Measurements from ENCODE around the gene ROBO2.

ROBO2 gene

DNA sequence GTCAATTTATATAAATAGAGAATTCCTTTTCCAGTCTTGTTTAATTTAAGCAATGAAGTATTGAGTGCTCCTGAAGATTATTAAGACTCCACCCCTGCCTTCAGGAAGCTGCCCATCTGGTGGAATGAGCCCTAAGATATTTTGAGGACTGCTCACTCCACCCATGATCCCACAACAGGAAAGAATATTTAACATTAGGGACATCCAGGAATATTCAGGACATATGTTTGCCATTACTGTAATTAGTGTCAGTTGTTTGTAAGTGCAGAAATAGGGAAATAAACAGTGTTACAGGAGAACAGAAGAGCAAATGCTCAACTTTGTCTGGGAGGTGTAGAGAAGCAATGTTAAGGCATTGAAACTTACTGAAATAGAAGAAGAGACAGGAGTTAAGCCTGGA is 375.0 kb downstream of the ROBO2 start:
- DNase-seq (ENCODE audit: low read depth) = no peak

DNA sequence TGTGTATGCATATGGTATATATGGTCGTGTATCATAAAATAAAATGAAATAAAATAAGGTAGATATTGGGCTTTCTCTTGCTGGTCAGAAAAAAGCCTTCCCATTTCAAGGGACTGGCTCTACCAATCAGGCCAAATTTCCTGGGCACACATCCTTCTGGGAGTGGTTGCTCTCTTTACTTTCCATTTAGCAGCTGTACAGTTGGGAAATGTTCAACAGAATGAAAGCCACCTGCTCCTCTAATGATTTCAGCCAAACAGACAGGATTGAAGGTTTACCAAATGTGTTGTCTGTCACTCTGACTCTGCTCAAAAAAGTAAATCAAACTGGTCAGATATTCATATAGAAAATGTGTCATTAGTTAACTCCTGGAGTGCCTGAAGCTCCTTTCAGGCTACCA is 380.4 kb downstream of the ROBO2 start:
- DNase-seq (ENCODE audit: low read depth) = no peak

DNA sequence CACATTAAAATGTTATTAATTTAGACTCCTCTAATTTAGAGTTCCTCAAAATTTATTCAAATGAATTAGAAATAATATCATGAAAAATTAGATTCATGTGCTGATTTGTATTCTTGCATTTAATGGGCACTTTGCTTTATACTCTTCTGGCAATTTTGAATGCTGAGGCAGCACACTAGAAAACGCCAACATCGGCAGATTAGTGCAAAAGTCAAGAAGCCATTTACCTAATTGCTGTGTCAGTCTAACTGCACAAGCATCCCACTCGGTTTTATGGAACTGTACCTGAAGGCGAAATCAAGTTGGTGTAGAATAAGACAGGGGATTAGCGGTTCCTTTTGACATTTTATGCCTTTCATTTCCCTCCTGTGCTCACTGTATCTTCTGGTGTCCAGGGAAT is 382.0 kb downstream of the ROBO2 start:
- DNase-seq (ENCODE audit: low read depth) = no peak

DNA sequence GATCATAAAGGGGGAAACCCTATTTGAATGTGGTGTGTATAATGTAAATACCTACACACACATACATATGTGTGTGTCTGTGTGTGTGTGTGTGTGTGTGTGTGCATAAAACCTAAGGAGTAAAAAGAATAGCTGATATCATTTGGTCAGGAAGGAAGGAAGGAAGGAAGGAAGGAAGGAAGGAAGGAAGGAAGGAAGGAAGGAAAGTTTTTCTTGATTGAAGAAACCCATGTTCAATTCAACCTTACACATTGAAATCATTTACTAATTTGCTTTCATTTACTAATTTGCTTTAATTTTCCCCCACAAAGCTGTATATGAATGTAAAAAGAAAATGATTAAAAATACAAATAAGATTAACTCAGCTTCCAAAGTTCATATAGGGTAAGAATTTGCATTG is 386.6 kb downstream of the ROBO2 start:
- DNase-seq (ENCODE audit: low read depth) = no peak

DNA sequence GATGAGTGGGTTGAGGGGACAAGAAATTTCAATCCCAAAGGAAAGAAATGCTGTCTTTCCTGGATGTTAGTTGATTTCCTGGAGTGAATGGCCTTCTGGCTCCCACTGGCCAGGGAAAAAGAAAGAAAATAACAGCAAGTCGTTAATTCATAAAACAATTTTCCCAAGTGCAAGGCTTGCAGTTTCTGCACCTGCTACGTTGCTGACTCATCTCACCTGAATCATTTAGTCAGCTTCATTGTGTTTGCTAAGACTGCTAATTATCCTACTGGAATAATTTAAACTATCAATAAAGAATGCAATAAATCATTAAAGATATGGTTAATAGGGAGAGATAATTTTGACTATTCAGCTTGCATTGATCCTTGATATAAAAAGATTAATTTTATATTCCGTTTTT is 387.6 kb downstream of the ROBO2 start:
- no peak for DNase-seq (ENCODE audit: low read depth)

DNA sequence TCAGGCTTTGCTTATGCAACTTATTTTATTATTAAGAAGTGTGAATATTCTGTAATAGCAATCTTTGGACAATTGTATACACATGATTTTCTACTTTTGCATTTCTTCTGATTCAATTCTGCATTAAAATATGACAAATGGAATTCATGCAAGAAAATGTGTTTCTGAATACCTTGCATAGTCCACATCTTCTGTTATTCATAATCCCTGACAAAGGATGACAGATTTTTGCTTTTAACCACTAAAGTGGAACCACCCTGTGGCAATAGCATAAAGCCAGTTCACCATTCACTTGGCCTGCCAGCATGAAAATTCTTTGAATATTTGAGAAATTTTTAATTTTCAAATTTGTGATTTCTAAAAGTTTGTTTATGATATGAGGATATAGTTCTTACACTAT is 397.0 kb downstream of the ROBO2 start:
- no peak for DNase-seq (ENCODE audit: low read depth)

DNA sequence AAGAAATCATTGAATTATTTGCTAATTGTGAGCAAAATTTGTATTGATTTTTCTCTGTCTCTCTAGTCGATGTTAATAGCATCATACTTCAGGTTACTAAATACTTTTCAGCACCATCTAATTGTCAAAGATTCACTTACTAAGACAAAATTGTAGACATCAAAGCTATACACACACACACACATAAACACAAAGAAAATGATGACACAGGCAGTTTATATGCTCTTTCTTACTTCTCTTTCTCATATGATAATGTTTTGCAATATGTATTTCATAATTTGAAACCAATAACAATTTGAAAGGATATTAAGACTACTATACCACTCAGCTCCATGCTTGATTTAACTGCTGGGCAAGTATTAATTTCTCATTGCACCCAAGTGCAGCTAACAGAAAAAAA is 406.2 kb downstream of the ROBO2 start:
- no peak for DNase-seq (ENCODE audit: low read depth)

DNA sequence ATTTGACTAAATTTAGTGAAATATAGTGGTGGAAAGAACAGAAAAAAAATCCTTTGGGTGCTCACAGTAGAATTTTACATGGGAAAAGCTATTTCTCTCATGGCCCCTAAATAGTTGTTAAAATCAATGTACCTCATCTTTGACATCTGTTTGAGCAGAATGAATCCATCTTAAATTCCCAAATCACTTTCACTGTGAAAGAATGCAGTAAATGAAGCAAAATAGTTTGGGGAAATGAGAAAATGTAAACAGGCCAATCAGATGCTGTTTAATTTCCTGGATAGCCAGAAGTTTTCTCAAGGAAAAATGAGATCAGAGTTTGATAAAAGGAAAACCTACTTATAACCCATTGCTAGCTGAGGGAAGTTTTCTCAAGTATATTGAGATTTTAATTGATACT is 406.9 kb downstream of the ROBO2 start:
- no peak for DNase-seq (ENCODE audit: low read depth)

DNA sequence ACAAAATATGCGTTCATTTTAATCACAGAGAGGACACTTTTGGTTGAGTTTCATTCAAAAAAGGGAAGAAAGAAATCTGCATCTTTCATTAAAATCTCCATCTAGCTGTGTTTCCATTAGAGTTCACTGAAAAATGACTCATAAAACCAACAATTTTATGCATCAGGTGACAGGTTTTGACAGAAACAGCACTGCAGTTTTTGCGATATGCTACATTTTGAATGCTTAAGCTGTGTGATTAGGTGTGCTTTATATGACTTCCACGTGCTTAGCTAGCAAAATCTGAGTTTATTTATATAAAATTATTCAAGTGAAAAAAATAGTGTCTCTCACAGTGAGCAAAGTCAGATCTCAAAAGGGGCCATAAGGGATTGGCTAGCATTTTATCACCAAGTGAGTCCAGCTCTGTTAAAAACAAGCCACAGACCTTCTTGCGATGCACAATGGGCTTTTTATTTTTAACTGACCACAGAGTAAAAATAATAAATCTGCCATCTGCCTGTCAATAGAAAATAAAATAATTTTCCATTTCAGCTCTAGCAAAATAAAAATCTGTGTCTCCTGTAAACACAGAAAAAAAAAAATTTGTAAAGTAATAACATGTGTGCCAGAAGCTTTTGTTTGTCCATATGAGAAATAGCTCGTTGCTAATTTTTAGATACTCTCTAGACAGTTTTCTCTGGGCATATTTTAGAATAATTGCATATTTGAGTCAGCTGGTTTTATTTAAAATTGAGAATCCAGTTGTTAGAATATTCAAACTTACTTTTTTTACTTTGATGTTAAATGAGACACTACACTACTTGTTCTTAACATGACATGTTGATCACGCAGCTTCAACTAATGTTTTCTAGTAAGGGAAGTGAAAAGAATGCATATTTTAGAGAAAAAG is 409.8 kb downstream of the ROBO2 start:
- no peak for DNase-seq (ENCODE audit: low read depth)

DNA sequence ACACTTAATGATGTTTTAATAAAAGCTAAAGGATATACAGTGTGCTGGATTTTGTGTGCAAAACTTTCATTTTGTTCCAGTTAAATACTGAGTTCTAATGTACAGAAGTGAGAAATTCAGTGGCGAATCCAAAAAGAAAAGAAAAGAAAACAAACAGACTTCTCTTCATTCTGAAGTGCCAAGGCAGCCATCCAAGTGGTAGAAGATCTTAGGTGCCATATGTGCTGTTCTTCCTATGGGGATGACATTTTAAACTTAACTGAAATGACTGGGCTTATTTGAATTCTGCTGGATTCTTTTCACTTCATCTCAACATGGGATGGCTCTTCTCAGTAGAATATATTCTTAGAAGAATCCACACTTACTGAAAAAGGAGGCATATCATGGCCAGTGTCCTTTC is 416.5 kb downstream of the ROBO2 start:
- DNase-seq (ENCODE audit: low read depth) = no peak

DNA sequence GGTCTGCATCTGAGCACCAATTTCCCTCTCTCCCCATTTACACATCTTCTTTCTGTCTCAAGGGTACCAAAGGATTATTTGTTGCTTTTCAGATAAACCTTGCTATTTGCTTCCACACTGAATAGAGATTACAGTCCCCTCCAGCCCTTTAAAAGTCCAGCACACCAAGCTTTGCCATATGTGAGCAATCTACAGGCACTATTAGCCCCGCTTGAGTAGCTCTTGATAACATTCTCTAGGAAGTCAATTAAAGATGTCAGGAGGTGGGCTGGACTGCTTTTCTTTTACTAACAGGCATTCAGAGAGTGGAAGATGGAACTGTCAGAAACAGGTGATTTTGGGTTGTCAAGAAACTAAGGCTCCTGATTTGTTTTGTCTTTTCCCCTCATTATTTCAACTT is 417.0 kb downstream of the ROBO2 start:
- DNase-seq (ENCODE audit: low read depth) = no peak

DNA sequence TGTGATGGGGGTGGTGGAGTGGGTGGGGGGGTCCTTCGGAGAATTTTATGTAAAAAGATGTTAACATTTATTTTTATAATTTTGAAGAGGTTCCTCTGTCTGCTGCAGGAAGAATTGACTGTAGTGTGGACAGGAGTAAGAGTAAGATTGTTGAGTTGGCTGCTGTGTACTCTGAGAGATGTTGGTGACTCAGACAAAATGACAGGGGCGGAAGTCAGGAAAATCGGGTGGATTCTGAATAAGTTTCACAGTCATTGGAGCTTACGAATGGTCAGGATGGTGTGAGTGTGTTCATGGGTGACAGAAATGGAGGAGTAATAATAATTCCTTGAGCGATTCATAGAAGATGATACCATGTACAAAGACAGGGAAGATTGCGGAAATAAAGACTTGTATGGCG is 420.0 kb downstream of the ROBO2 start:
- DNase-seq (ENCODE audit: low read depth) = no peak

DNA sequence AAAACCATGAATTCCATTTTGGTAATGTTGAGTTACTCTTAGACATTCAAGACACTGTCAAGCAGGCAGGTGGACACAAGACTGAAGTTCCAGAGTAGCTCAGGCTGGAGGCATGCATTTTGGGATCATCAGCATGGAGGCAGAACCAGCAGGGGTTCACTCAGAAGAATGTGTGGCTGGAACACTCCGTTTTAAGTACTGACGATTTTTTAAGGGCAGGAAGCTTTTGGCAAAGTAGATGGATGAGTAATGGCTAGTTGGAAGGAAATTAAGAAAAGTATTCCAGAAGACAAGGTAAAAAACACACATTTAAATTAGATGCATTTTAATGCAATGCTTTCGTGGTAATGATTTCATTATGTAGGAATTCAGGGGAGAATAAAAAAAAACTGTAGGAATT is 420.4 kb downstream of the ROBO2 start:
- peak; percentile 1 for DNase-seq (ENCODE audit: low read depth)

DNA sequence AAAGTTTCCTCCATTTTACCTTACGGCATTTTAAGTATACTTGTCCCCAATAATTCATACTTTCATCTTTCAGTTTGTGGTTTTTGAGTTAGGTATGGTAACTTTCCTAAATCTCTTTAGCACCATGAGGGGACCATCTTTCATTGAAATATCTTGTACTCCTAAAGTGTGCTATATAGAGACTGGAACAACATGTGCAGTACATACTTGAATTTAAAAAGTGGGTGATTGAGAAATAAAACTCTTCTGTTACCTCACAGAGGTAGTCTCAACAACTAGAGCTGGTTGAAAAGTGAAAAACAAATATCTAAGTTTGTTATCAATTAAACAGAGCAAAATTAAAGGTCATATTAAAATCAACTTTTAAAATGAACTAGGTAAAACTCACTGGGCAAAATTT is 423.1 kb downstream of the ROBO2 start:
- DNase-seq (ENCODE audit: low read depth) = no peak

DNA sequence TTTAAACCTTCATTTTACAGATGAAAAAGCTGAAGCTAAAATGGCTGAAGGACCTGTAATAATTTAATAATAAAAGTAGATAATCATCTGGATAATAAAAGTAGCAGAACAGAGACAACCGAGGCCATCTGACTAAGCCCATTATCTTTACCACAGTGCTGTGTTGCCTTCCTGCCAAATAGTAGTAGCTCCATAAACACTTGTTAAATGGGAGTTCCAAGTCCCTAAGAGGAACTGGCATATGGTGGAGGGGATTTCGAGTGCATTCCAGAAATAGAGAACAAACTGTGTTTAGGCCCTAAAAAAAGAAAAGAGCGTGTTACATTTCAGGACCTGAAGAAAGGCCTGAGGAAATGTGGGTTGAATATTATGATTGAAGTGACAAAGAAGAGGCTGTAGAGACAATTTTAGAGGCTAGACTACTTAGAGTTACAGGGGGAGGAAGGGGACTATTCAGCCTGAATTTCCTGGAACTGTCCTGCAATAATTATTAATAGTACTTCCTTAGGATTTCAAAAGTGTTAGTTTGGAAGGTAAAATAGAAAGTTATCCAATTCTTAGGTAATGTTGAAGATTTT is 424.3 kb downstream of the ROBO2 start:
- DNase-seq (ENCODE audit: low read depth) = no peak

DNA sequence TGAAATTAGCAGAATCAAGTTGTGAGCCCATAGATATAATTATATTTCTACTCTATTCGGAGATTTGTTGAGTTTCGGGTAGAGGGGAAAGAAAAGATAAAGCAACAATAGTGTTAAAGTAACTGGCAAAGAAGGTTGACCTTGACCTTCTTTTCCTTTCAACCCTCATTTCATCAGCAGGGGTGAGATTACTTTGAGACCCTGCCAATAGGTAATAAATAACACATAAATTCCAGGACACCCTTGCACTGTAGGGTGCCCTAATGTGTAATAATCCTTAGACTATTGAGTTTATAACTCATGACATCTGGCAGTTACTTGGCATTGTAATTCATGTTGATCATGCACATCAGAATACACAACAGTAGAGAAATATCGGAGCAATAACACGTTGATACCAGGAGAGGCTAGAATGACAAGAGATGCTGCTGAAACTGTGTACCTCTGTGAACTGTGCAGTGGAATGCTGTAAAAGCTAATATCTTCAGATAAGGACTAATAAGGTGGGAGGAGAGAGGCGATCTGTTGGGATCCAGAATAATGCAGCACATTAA is 426.7 kb downstream of the ROBO2 start:
- DNase-seq (ENCODE audit: low read depth) = no peak

DNA sequence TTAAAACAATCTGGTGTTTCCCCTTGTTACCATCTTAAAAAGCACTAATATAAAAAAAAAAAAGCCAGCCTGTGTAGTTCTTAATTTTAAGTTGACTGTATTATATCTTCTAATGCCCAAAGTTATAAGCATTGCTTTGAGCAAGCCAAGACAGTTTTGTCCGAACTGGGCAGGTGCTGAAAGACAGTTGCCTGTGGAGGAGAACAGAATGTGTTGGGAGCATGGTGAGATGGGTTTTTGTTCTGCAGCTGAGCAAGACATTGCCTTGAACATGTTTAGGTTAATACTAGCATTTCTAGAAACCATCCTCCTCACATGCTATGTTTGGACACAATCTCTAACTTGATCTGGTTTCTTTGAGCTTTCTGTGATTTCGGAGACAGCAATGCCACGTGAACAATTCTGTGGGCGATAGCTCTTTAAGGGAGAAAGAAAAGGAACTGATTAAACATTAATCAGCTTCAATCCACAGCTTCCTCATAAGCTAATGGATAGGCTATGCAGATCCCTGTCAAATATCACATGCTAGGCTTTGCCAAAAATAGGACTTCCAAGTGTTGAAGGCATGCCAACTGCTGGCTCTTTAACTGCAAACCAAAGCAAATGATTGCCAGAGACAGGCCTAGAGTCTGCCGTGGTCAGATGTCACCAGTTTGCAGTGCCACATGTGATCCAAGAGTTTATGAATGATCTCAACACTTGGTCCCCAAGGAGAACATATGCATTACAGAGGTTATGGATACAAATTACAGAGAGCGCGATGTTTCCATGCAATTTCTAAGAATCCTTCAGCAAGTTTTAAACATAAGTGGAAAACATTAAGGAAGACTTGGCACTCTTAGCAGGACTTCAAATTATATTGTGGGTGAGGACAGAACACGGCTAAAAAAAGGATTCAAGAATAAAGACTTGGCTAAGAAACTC is 428.1 kb downstream of the ROBO2 start:
- no peak for DNase-seq (ENCODE audit: low read depth)

DNA sequence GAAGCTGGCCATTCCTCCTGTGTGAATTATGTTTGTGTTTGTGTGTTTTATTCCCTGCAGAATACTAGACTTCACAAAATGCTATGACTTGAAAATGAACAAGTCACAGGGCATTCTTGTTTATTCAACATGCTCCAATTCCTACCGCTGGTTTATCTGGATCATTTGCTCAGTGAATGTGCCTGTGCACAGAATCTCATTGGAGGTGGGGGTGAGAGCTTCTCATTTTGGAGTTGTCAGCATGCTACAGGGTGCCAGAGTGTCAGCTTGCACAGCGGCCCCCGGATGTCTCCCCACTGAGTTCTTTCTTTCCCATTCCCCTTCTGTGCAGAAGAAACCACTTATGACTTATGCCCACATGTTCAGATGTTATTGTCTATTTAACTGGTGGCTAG is 428.7 kb downstream of the ROBO2 start:
- DNase-seq (ENCODE audit: low read depth) = no peak

DNA sequence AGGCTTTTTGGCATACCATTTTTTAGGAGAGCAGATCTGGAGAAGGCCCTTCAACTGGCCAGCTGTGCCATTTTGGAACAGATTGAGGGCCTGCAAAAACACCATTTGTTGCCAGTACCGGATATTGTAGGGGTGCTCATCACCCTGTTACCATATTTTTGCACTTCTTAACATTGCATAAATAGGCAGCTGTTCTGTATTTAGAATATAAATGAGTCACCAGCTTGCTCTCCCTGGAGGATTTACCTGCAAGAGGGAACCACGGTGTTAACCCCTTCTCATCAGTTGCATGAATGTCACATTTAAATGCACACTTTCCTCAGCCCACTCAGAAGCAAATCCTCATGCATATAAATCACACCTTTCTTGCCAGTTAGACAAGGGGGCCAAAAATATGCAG is 435.6 kb downstream of the ROBO2 start:
- no peak for DNase-seq (ENCODE audit: low read depth)

DNA sequence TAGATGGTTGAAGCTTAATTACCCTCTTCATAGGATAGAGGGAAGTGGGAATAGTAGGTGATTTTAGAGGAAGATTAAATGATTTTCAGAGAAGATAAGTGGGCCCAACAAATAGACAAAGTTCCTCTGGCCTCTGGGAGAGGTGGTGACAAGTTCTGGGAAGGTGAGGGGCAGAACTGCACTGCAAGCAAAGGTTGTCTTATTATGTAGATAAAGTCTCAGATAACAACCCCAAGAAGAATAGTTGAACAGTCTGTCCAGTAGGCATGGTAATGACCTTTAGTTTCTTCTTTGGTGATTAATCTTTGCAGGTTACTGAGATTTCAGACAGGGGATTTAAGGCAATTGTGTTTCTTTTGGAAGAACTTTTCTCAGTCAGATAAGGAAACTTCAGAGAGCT is 439.1 kb downstream of the ROBO2 start:
- no peak for DNase-seq (ENCODE audit: low read depth)

DNA sequence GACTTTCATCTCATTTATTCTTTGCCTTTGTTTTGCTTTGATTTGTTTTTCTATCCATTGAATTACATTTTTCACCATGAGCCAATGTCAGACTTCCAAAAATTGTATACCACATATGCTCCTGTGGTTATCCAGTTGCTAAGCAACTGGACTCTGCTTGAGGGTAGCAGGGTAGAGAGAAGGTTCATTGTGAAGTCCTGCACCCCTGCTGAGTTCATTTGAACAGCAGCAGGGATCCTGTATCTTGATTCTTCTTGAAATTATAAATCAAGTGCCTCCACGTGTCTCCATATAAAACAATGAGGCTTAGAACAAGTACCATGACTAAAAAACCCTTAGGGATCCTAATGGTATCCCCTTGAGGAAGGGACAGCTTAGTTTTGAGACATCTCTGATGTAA is 449.3 kb downstream of the ROBO2 start:
- no peak for DNase-seq (ENCODE audit: low read depth)

DNA sequence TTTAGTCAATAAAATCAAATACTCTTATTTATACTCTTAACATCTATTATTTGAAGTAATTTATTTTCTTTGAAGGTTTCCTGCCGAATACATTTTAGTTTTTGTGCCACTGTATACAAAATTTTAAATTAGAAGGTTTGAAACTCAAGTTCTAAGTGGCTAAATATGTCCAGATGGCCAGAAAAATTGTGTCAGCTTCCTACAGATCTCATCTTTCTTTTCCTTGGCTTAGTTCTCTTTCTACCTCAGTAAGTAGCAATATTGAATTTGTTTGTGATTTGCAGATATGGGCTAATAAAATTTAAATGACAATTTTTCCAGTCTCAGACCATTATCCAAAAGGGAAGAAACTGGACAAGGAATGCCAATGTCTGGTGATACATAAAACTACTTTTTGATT is 452.1 kb downstream of the ROBO2 start:
- DNase-seq (ENCODE audit: low read depth) = no peak

DNA sequence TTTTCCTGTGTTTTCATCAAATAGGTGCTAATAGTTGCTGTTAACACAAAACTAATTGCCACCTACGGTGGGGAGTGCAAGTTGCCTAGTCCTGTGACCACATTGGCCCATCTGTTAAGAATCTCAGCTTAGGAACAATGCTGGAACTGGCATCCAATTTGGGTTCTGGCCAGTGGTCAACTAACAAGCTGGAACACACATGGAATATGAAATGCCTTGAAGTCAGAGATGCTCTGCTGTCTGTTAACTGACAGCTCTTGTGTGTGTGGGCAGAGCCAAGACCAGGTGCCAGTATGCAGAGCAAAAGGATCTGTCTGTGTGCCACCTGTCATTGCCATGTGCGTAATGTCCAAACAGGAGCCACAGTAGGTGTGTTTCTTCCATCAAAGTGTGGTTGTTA is 460.8 kb downstream of the ROBO2 start:
- no peak for DNase-seq (ENCODE audit: low read depth)
